OCI-LY3 (cell line): ENCODE measurements around the gene PHTF1.

ENCODE experiments used
- H2AFZ ChIP-seq: fragments of 200-600, 300-600 bp; shearing (Covaris generic); 2 replicates; pipeline ENCODE4 v1.6.0; 2014; ENCODE audit warnings: antibody characterized with exemption, low read depth, low read length
- H3K27ac ChIP-seq: fragments of 200-600, 300-600 bp; sonication (generic); 2 replicates; pipeline ENCODE4 v1.5.1; 2014; ENCODE audit warnings: mild to moderate bottlenecking, low read length, moderate library complexity, mixed read lengths
- H3K27me3 ChIP-seq: fragments of 200-600, 300-600 bp; sonication (generic); 2 replicates; pipeline ENCODE4 v1.6.1; 2014; ENCODE audit warnings: low read depth, low read length, mixed read lengths
- H3K36me3 ChIP-seq: fragments of 200-600, 300-600 bp; sonication (generic); replicated peaks from 2 replicates; pipeline ENCODE3; 2014; ENCODE audit warnings: low read depth, low read length, mixed read lengths
- H3K4me1 ChIP-seq: fragments of 300-600, 200-600 bp; sonication (generic); 2 replicates; pipeline ENCODE4 v1.6.1; 2014; ENCODE audit warnings: low read length, mixed read lengths
- H3K4me2 ChIP-seq: fragments of 200-600, 300-600 bp; sonication (generic); 2 replicates; pipeline ENCODE4 v1.6.1; 2014; ENCODE audit warnings: low read length, mixed read lengths
- H3K4me3 ChIP-seq: fragments of 300-600, 200-600 bp; sonication (generic); 2 replicates; pipeline ENCODE4 v1.5.1; 2014; ENCODE audit warnings: antibody characterized with exemption, mild to moderate bottlenecking, low read length, moderate library complexity
- H3K79me2 ChIP-seq: fragments of 300-600, 200-600 bp; shearing (Covaris generic); 2 replicates; pipeline ENCODE4 v1.6.1; 2014; ENCODE audit warnings: mild to moderate bottlenecking, low read length, mixed read lengths
- H3K9ac ChIP-seq: fragments of 300-600, 200-600 bp; shearing (Covaris generic); 2 replicates; pipeline ENCODE4 v1.6.0; 2014; ENCODE audit warnings: mild to moderate bottlenecking, low read length, moderate library complexity
- H3K9me3 ChIP-seq: fragments of 200-600, 300-600 bp; shearing (Covaris generic); 2 replicates; pipeline ENCODE4 v1.6.1; 2014; ENCODE audit warnings: low read length, mixed read lengths; ENCODE audit not compliant: insufficient read depth
- H4K20me1 ChIP-seq: fragments of 200-600, 300-600 bp; sonication (generic); 2 replicates; pipeline ENCODE4 v1.6.1; 2016; ENCODE audit warnings: low read length, mixed read lengths; ENCODE audit not compliant: insufficient read depth
- CTCF ChIP-seq: fragments of 200-600, 300-600 bp; sonication (generic); IDR thresholded peaks from 2 replicates; pipeline ENCODE4 v1.5.1; 2014; ENCODE audit warnings: antibody characterized with exemption, low read length, low read depth
- EZH2phosphoT487 ChIP-seq: fragments of 200-600 bp; shearing (Covaris generic); IDR thresholded peaks from 2 replicates; pipeline ENCODE4 v1.6.1; 2018; ENCODE audit warnings: antibody characterized with exemption, mixed run types, low read depth

The PHTF1 gene

GRCh38 chr1:113692342-113692741 lies 66.9 kb downstream of the PHTF1 start:
- H3K9ac ChIP-seq = no peak overlapping the region
- no peak overlapping the region for H2AFZ ChIP-seq
- peaks cover 14% of the 10 kb centered on the region for H3K4me1 ChIP-seq
- H3K27ac ChIP-seq = peak overlapping the region; percentile 18; the same call in 1 of the 2 replicates
- H3K4me3 ChIP-seq = no peak overlapping the region
- H3K27me3 ChIP-seq = no peaks in the 10 kb centered on the region
- H3K9me3 ChIP-seq = peaks cover 8% of the 10 kb centered on the region; the same call in 1 of the 2 replicates
- peaks cover 46% of the 10 kb centered on the region for H3K36me3 ChIP-seq
- TF ChIP-seq CTCF = no peak
- TF ChIP-seq EZH2phosphoT487 = no peak
- peak overlapping the region; percentile 15 for H3K4me2 ChIP-seq
- no peaks in the 10 kb centered on the region for H4K20me1 ChIP-seq
- H3K79me2 ChIP-seq = no peaks in the 10 kb centered on the region

- peaks cover 8% of the 10 kb centered on the region; the same call in 1 of the 2 replicates for H3K9me3 ChIP-seq
- H3K27me3 ChIP-seq = no peaks in the 10 kb centered on the region
- no peak for TF ChIP-seq CTCF
- TF ChIP-seq EZH2phosphoT487 = no peak
- H3K4me3 ChIP-seq = no peak overlapping the region
- no peak overlapping the region for H3K9ac ChIP-seq
- H3K4me1 ChIP-seq = peaks cover 14% of the 10 kb centered on the region
- peaks cover 38% of the 10 kb centered on the region for H3K36me3 ChIP-seq
- H3K27ac ChIP-seq = no peak overlapping the region
- no peak overlapping the region for H2AFZ ChIP-seq
- no peaks in the 10 kb centered on the region for H4K20me1 ChIP-seq
- no peaks in the 10 kb centered on the region for H3K79me2 ChIP-seq
- H3K4me2 ChIP-seq = no peak overlapping the region
Observed at GRCh38 chr1:113691184-113691583, 68.1 kb downstream of the PHTF1 start.

GRCh38 chr1:113686891-113687618 lies 72.2 kb downstream of the PHTF1 start:
- no peak overlapping the region for H3K27ac ChIP-seq

GRCh38 chr1:113684153-113684541 lies 75.1 kb downstream of the PHTF1 start:
- H3K27ac ChIP-seq = no peak overlapping the region
- no peak overlapping the region for H3K9ac ChIP-seq
- no peak overlapping the region for H3K4me2 ChIP-seq
- no peaks in the 10 kb centered on the region for H3K27me3 ChIP-seq
- no peaks in the 10 kb centered on the region for H3K9me3 ChIP-seq
- TF ChIP-seq CTCF = no peak
- no peak for TF ChIP-seq EZH2phosphoT487
- no peak overlapping the region for H3K4me3 ChIP-seq
- no peak overlapping the region for H2AFZ ChIP-seq
- H3K4me1 ChIP-seq = no peaks in the 10 kb centered on the region
- H3K36me3 ChIP-seq = no peaks in the 10 kb centered on the region
- no peaks in the 10 kb centered on the region for H3K79me2 ChIP-seq
- H4K20me1 ChIP-seq = no peaks in the 10 kb centered on the region

More at GRCh38 chr1:113686891-113687618, 72.2 kb downstream of the PHTF1 start:
- Histone ChIP-seq H4K20me1 (no peaks in the 10 kb centered on the region), H3K79me2 (no peaks in the 10 kb centered on the region), H3K4me1 (peaks cover 4% of the 10 kb centered on the region), H3K4me3 (no peak overlapping the region), H2AFZ (no peak overlapping the region), H3K9ac (no peak overlapping the region), H3K4me2 (no peak overlapping the region), H3K36me3 (peaks cover 3% of the 10 kb centered on the region), H3K9me3 (no peaks in the 10 kb centered on the region), H3K27me3 (no peaks in the 10 kb centered on the region)
- TF ChIP-seq CTCF = no peak
- no peak for TF ChIP-seq EZH2phosphoT487
